Measurements from ENCODE around the gene OR10H1. TPM values are rescaled to one million over a fixed set of nuclear protein-coding genes. Genes with fewer than 3 reads are reported as not detected.

Gene OR10H1
- polyA plus RNA-seq, 2 of the 4 experiments (the other 2 are of a cell fraction): not detected

DNA sequence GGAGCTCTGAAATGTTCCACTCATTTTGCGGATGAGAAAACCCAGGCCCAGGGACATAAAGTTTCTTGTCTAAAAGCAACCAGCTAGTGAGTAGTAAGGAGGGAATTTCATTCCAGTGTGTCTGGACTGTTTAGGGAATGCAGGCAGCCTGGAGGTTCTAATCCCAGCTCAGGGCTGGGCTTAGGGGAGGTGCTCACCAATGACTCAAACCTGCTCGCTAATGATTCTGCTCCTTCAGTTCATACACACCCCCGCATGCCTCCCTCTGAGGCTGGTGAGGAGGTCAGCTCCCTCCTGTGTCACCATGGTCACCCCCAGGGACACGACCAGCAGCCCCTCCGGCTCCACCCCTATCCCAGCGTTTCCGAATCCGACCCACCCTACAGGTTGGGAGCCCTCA lies 47.8 kb upstream of the OR10H1 start (continued):
- TF ChIP-seq MAFK (IDR thresholded peaks at IDR 0.05; ENCODE audit: partially characterized antibody): no peak
- TF ChIP-seq, protein P1, sequence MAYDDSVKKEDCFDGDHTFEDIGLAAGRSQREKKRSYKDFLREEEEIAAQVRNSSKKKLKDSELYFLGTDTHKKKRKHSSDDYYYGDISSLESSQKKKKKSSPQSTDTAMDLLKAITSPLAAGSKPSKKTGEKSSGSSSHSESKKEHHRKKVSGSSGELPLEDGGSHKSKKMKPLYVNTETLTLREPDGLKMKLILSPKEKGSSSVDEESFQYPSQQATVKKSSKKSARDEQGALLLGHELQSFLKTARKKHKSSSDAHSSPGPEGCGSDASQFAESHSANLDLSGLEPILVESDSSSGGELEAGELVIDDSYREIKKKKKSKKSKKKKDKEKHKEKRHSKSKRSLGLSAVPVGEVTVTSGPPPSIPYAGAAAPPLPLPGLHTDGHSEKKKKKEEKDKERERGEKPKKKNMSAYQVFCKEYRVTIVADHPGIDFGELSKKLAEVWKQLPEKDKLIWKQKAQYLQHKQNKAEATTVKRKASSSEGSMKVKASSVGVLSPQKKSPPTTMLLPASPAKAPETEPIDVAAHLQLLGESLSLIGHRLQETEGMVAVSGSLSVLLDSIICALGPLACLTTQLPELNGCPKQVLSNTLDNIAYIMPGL (CRISPR knock-in tag; IDR thresholded peaks at IDR 0.05; ENCODE audit: borderline replicate concordance): no peak

DNA sequence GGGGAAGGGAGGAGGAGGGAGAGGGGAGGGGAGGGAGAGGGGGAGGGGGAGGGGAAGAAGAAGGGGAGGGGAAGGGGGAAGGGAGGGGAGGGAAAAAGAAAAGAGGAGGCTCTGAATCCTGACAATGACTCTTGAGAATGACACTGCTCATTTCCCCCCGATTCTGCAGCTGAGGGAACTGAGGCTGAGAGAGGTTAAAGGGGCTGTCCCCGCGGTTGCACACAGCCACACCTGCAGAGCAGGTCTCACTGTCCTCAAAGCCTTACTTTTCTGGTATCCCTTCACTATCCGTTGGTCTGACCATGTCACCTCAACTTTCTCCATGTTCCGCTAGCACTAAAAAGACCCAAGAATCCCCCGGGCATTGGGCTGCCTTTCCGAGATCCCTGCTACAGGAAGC lies 47.0 kb upstream of the OR10H1 start:
- FAIRE-seq (no peak), ATAC-seq (no peak), DNase-seq (ENCODE audit: low read depth in 1 of 2, low spot score in 1 of 2) (no peak)
- ChIA-PET POLR2A (no interaction called here), CTCF (no interaction called here)
- 15% methylated on average over 7 of the region's 7 CpGs for WGBS (ENCODE audit: missing lambda C conversion rate)
- TF ChIP-seq, protein P2, sequence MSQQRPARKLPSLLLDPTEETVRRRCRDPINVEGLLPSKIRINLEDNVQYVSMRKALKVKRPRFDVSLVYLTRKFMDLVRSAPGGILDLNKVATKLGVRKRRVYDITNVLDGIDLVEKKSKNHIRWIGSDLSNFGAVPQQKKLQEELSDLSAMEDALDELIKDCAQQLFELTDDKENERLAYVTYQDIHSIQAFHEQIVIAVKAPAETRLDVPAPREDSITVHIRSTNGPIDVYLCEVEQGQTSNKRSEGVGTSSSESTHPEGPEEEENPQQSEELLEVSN (IDR thresholded peaks at IDR 0.05; ENCODE audit: borderline replicate concordance, low read depth): no peak
- no peak for TF ChIP-seq HDAC2 (IDR thresholded peaks at IDR 0.05)
- no peak for TF ChIP-seq JUN (IDR thresholded peaks at IDR 0.05)
- no peak for TF ChIP-seq ZSCAN20 (CRISPR knock-in tag; IDR thresholded peaks at IDR 0.05)
- H3K4me1 ChIP-seq: no peaks in the 10 kb centered on the region
- no peak overlapping the region for H3K4me2 ChIP-seq
- no peak overlapping the region for H3K4me3 ChIP-seq
- no peaks in the 10 kb centered on the region for H3K9me3 ChIP-seq
- no peak overlapping the region for H3K27ac ChIP-seq

DNA sequence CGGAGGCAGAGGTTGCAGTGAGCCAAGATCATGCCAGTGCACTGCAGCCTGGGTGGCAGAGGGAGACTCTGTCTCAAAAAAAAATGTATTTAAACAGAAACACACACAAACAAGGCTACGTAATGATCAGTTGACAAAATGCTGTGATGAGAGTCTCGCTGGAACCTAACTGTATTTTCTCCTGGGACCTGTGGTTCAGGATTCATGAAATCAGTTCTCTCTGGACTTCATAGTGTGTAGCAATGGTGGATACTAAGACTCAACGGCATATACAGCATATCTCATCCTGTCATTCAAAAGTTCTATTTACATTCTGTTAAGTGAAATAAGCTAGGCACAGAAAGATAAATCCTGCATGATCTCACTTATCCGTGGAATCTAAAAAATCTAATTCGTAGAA lies 45.1 kb upstream of the OR10H1 start:
- no peak overlapping the region for H3K4me3 ChIP-seq
- no peak overlapping the region for H3K4me2 ChIP-seq
- CTCF ChIA-PET: no interaction called here
- POLR2A ChIA-PET: no interaction called here
- ATAC-seq (no peak), FAIRE-seq (no peak), DNase-seq (ENCODE audit: low read depth in 1 of 2, low spot score in 1 of 2) (no peak)
- TF ChIP-seq MAFK (IDR thresholded peaks at IDR 0.05; ENCODE audit: partially characterized antibody) (no peak), TFCP2L1 (CRISPR knock-in tag; IDR thresholded peaks at IDR 0.05) (no peak), TP53 (CRISPR knock-in tag; IDR thresholded peaks at IDR 0.05) (no peak), ZNF302 (CRISPR knock-in tag; IDR thresholded peaks at IDR 0.05) (no peak), PHF8 (IDR thresholded peaks at IDR 0.05; ENCODE audit: borderline replicate concordance, low read depth) (no peak), EP300 (IDR thresholded peaks at IDR 0.05) (no peak), CHD2 (IDR thresholded peaks at IDR 0.05; ENCODE audit: low read length, partially characterized antibody) (no peak), FOXS1 (CRISPR knock-in tag; IDR thresholded peaks at IDR 0.05) (no peak)
- TF ChIP-seq, protein P1 (CRISPR knock-in tag; IDR thresholded peaks at IDR 0.05; ENCODE audit: borderline replicate concordance): no peak
- TF ChIP-seq, protein P3, sequence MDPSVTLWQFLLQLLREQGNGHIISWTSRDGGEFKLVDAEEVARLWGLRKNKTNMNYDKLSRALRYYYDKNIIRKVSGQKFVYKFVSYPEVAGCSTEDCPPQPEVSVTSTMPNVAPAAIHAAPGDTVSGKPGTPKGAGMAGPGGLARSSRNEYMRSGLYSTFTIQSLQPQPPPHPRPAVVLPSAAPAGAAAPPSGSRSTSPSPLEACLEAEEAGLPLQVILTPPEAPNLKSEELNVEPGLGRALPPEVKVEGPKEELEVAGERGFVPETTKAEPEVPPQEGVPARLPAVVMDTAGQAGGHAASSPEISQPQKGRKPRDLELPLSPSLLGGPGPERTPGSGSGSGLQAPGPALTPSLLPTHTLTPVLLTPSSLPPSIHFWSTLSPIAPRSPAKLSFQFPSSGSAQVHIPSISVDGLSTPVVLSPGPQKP (IDR thresholded peaks at IDR 0.05; ENCODE audit: low read depth, low read length): no peak
- H3K4me1 ChIP-seq: no peaks in the 10 kb centered on the region
- H3K27ac ChIP-seq: no peak overlapping the region
- WGBS (ENCODE audit: missing lambda C conversion rate): 40% methylated on average over 6 of the region's 6 CpGs
- no peaks in the 10 kb centered on the region for H3K9me3 ChIP-seq

DNA sequence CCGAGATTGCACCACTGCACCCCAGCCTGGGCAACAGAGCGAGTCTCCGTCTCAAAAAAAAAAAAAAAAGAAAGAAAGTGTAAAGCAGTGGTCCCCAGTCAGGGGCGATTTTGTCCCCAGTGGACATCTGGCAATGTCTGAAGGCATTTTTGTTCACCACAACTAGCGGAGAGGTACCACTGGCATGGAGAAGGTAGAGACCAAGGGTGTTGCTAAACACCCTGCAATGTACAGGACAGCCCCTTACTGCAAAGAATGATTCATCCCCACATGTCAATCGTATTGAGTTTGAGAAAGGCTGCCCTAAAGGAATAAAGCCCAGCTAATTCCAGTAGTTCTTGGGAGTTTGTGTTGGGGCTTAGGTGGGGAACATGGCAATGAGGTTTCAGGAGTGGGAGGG lies 43.7 kb upstream of the OR10H1 start:
- no peak overlapping the region for H3K4me2 ChIP-seq
- CTCF ChIA-PET: no interaction called here
- WGBS (ENCODE audit: missing lambda C conversion rate): 29% methylated on average over 6 of the region's 6 CpGs
- POLR2A ChIA-PET: no interaction called here
- FAIRE-seq: no peak
- ATAC-seq: no peak
- no peak for DNase-seq (ENCODE audit: low read depth in 1 of 2, low spot score in 1 of 2)
- H3K4me1 ChIP-seq: no peaks in the 10 kb centered on the region
- no peaks in the 10 kb centered on the region for H3K9me3 ChIP-seq
- no peak overlapping the region for H3K27ac ChIP-seq
- no peak overlapping the region for H3K4me3 ChIP-seq
- TF ChIP-seq EP300 (IDR thresholded peaks at IDR 0.05) (no peak), RFX5 (IDR thresholded peaks at IDR 0.05) (no peak), ZFP36 (IDR thresholded peaks at IDR 0.05; ENCODE audit: borderline replicate concordance, partially characterized antibody) (no peak), PHF8 (IDR thresholded peaks at IDR 0.05; ENCODE audit: borderline replicate concordance, low read depth) (no peak), BHLHE40 (IDR thresholded peaks at IDR 0.05; ENCODE audit: low read depth, low read length) (no peak), CBX8 (IDR thresholded peaks at IDR 0.05) (no peak), NFE2L2 (conservative IDR thresholded peaks at IDR 0.05; ENCODE audit: low read length) (no peak), EHMT2 (IDR thresholded peaks at IDR 0.05; ENCODE audit: low read depth) (no peak), RCOR1 (IDR thresholded peaks at IDR 0.05; ENCODE audit: low read depth, low read length) (no peak), SREBF2 (IDR thresholded peaks at IDR 0.05) (no peak), HOXB5 (CRISPR knock-in tag; IDR thresholded peaks at IDR 0.05) (no peak), CHD2 (IDR thresholded peaks at IDR 0.05; ENCODE audit: low read length, partially characterized antibody) (no peak), KDM5A (IDR thresholded peaks at IDR 0.05) (no peak)
- TF ChIP-seq, protein P4, sequence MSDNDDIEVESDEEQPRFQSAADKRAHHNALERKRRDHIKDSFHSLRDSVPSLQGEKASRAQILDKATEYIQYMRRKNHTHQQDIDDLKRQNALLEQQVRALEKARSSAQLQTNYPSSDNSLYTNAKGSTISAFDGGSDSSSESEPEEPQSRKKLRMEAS (IDR thresholded peaks at IDR 0.05): no peak
- TF ChIP-seq, protein P5, sequence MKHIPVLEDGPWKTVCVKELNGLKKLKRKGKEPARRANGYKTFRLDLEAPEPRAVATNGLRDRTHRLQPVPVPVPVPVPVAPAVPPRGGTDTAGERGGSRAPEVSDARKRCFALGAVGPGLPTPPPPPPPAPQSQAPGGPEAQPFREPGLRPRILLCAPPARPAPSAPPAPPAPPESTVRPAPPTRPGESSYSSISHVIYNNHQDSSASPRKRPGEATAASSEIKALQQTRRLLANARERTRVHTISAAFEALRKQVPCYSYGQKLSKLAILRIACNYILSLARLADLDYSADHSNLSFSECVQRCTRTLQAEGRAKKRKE (CRISPR knock-in tag; IDR thresholded peaks at IDR 0.05; ENCODE audit: low read depth): no peak
- TF ChIP-seq, protein P2 (IDR thresholded peaks at IDR 0.05; ENCODE audit: borderline replicate concordance, low read depth): no peak
